Tibial artery (tissue), 4 donors: ENCODE data around the gene RRAGC.

Experiments used
- DNase-seq, 2 donors: peaks; one replicate each; pipeline ENCODE4 v3.0.0-alpha.2; 2019
- H3K27ac ChIP-seq, 2 donors: fragments of 200-600 bp; sonication (generic) in 1 of 2; 1 replicate in 1 of 2; 2 replicates in 1 of 2; pipeline ENCODE4 v1.5.1; 2018 to 2019; ENCODE audit warnings: mild to moderate bottlenecking in 1 of 2
- H3K27me3 ChIP-seq, 2 donors: fragments of 200-600 bp; sonication (generic) in 1 of 2; one replicate each; pipeline versions ENCODE4 v1.5.1 to v1.6.0; 2016 to 2019
- H3K36me3 ChIP-seq, 3 donors: fragments of 200-600 bp; sonication (generic) in 2 of 3; one replicate each; pipeline ENCODE4 v1.5.1; 2016 to 2019; ENCODE audit warnings: mild to moderate bottlenecking in 2 of 3
- H3K4me1 ChIP-seq, 4 donors: fragments of 200-600 bp; sonication (generic) in 2 of 4; 1 replicate in 3 of 4; 2 replicates in 1 of 4; pipeline ENCODE4 v1.5.1; 2016 to 2019
- H3K4me3 ChIP-seq, 2 donors: fragments of 200-600 bp; sonication (generic) in 1 of 2; 1 replicate in 1 of 2; 2 replicates in 1 of 2; pipeline ENCODE4 v1.5.1; 2018 to 2019; ENCODE audit warnings: mild to moderate bottlenecking in 2 of 2
- H3K9me3 ChIP-seq, 3 donors: fragments of 200-600 bp; sonication (generic) in 1 of 3; one replicate each; pipeline ENCODE4 v1.5.1; 2016 to 2019
- CTCF ChIP-seq, 2 experiments: fragments of 200-600 bp in 1 of 2; fragments of 450-650 bp in 1 of 2; IDR thresholded peaks; one replicate each; pipeline ENCODE4 v1.5.1; 2017 to 2019; ENCODE audit warnings: antibody characterized with exemption in 2 of 2, mild to moderate bottlenecking in 1 of 2, moderate library complexity in 1 of 2
- intact Hi-C: fragments of 100-400 bp; cut with DNase I; formaldehyde crosslinking; loops from one replicate; pipeline ENCODE4 v1.15.0; 2023; ENCODE audit warnings: low total_unique reads

The RRAGC gene

GRCh38 chr1:38859561-38860453, at the start of gene RRAGC:
Gene RRAGC, minus strand, starts transcription at chr1:38859772. Its CDS starts 126 bp downstream, at chr1:38859646.
- H3K4me1 ChIP-seq, result peaks cover 0 to 73% (median 28%) of the 10 kb centered on the region in 4 donors

GRCh38 chr1:38908821-38909220, 49.2 kb upstream of the RRAGC start:
- no peak overlapping the region for H3K27ac ChIP-seq
- DNase-seq, result no peak
- H3K27me3 ChIP-seq, result no peaks in the 10 kb centered on the region
- intact Hi-C loops, result no loop called here
- peaks cover 0 to 14% (median 6%) of the 10 kb centered on the region in 3 donors for H3K9me3 ChIP-seq
- TF ChIP-seq CTCF (IDR thresholded peaks at IDR 0.05), result no peak
- no peak overlapping the region for H3K4me3 ChIP-seq
- H3K4me1 ChIP-seq, result no peaks in the 10 kb centered on the region
- H3K36me3 ChIP-seq, result peaks cover 0 to 4% (median 0%) of the 10 kb centered on the region in 3 donors

More at GRCh38 chr1:38859561-38860453, at the start of gene RRAGC:
- no peaks in the 10 kb centered on the region for H3K27me3 ChIP-seq
- peaks cover 20 to 28% (median 26%) of the 10 kb centered on the region in 3 donors for H3K36me3 ChIP-seq
- H3K9me3 ChIP-seq, result no peaks in the 10 kb centered on the region
- peak within 1 kb of the TSS; percentile 96 to 97 for H3K27ac ChIP-seq
- TF ChIP-seq CTCF (IDR thresholded peaks at IDR 0.05), result peak in 1 of 2 experiments; percentile 11
- DNase-seq, result peak; percentile 100
- peak within 1 kb of the TSS; percentile 97 to 98 for H3K4me3 ChIP-seq
- intact Hi-C loops, result loop anchor here (5.0 kb wide), 1 partner anchor 132 kb away; the partner anchor contains the start of gene AKIRIN1

- TF ChIP-seq CTCF (IDR thresholded peaks at IDR 0.05), result no peak
- no peak for DNase-seq
- intact Hi-C loops, result no loop called here
- H3K36me3 ChIP-seq, result no peaks in the 10 kb centered on the region
- H3K4me1 ChIP-seq, result no peaks in the 10 kb centered on the region
- H3K27ac ChIP-seq, result no peak overlapping the region
- no peak overlapping the region for H3K4me3 ChIP-seq
- peaks cover 0 to 14% (median 6%) of the 10 kb centered on the region in 3 donors for H3K9me3 ChIP-seq
- H3K27me3 ChIP-seq, result no peaks in the 10 kb centered on the region
These were observed 46.4 kb upstream of the RRAGC start for GRCh38 chr1:38905985-38906384.

GRCh38 chr1:38899560-38899959, 40.0 kb upstream of the RRAGC start:
- H3K27me3 ChIP-seq, result no peaks in the 10 kb centered on the region
- no peak overlapping the region for H3K27ac ChIP-seq
- no peak for DNase-seq
- intact Hi-C loops, result no loop called here
- H3K4me1 ChIP-seq, result no peaks in the 10 kb centered on the region
- no peak overlapping the region for H3K4me3 ChIP-seq
- no peaks in the 10 kb centered on the region for H3K36me3 ChIP-seq
- no peaks in the 10 kb centered on the region for H3K9me3 ChIP-seq
- TF ChIP-seq CTCF (IDR thresholded peaks at IDR 0.05), result no peak

- no peak overlapping the region for H3K4me3 ChIP-seq
- intact Hi-C loops, result no loop called here
- H3K27me3 ChIP-seq, result no peaks in the 10 kb centered on the region
These were observed 39.2 kb upstream of the RRAGC start for GRCh38 chr1:38898653-38899230.

More at GRCh38 chr1:38898653-38899230, 39.2 kb upstream of the RRAGC start:
- Histone ChIP-seq H3K9me3 (no peaks in the 10 kb centered on the region), H3K36me3 (no peaks in the 10 kb centered on the region), H3K4me1 (no peaks in the 10 kb centered on the region), H3K27ac (no peak overlapping the region)
- DNase-seq, result no peak
- no peak for TF ChIP-seq CTCF (IDR thresholded peaks at IDR 0.05)
